ENCODE results near the gene RELN.

GRCh38 chr7:103944230-103944900, 45.1 kb downstream of the RELN start:
- TF ChIP-seq, protein P1, sequence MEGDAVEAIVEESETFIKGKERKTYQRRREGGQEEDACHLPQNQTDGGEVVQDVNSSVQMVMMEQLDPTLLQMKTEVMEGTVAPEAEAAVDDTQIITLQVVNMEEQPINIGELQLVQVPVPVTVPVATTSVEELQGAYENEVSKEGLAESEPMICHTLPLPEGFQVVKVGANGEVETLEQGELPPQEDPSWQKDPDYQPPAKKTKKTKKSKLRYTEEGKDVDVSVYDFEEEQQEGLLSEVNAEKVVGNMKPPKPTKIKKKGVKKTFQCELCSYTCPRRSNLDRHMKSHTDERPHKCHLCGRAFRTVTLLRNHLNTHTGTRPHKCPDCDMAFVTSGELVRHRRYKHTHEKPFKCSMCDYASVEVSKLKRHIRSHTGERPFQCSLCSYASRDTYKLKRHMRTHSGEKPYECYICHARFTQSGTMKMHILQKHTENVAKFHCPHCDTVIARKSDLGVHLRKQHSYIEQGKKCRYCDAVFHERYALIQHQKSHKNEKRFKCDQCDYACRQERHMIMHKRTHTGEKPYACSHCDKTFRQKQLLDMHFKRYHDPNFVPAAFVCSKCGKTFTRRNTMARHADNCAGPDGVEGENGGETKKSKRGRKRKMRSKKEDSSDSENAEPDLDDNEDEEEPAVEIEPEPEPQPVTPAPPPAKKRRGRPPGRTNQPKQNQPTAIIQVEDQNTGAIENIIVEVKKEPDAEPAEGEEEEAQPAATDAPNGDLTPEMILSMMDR (IDR thresholded peaks at IDR 0.05) = no peak
- no peak for TF ChIP-seq ZFX (IDR thresholded peaks at IDR 0.05; ENCODE audit: borderline replicate concordance)

Measured in 22Rv1 (cell line).